ENCODE data around the gene USP40.

DNA sequence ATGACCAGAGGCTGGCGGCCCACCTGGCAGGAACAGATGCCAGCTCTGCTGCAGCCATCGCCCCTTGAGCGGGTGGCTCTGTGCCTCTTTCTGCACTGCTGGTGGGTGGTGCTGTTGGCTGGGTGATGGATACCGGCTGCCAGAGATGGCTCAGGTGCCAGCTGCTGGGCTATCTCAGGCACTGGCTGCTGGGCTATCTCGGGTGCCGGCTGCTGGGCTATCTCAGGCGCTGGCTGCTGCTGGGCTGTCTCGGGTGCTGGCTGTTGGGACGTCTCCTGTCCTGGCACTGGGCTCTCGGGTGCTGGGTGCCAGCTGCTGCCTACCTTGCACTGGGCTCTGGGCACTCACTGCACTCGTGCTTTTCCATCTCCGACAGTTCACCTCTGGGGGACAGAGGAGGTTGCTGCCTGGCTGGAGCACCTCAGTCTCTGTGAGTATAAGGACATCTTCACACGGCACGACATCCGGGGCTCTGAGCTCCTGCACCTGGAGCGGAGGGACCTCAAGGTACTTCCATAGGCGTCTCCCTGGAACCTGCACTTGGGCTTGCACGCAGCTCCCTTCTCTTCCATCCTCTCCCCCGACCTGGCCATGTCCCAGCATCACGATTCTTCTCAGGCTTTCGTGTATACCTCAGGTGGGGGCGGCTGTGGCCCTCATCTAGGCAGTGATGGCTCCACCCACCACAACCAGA, 98.4 kb downstream of the USP40 start:
- TF ChIP-seq POLR2AphosphoS5 (IDR thresholded peaks at IDR 0.05; ENCODE audit: low read depth, low read length) = no peak
- no peak for TF ChIP-seq TAF1 (IDR thresholded peaks at IDR 0.05; ENCODE audit: borderline replicate concordance, insufficient read depth, low read length)
- TF ChIP-seq REST (IDR thresholded peaks at IDR 0.05; ENCODE audit: insufficient read depth in 1 of 2, low read depth in 2 of 2, low read length in 2 of 2) = no peak

Measured in PFSK-1 (cell line).